RWPE1 (cell line): ENCODE data around the gene SF3B2.
A peak's percentile ranks its signal among the peaks of the same experiment; 100 is the strongest.

Experiments
- CTCF ChIA-PET: fragments of 350-600 bp; sonication (Branson Sonifier 250); formaldehyde crosslinking; extraction: SDS; loops from one replicate; lab custom pipeline; 2021; lab: Yijun Ruan, JAX
- POLR2A ChIA-PET: fragments of 400-600 bp; formaldehyde crosslinking; extraction: SDS; loops from one replicate; lab custom pipeline; 2020; ENCODE audit warnings: antibody characterized with exemption; ENCODE audit not compliant: low non-redundant PET; lab: Yijun Ruan, JAX
- DNase-seq: peaks from one replicate; pipeline ENCODE4 v3.0.0; 2012; ENCODE audit warnings: low spot score
- H3K27ac ChIP-seq: fragments of 450-650 bp; 2 replicates; pipeline ENCODE4 v1.5.1; 2017
- TF ChIP-seq, protein P1 (sequence below): fragments of 450-650 bp; conservative IDR thresholded peaks from 2 replicates; pipeline ENCODE4 v1.5.1; 2017; ENCODE audit warnings: low read depth, mild to moderate bottlenecking

SF3B2 gene

DNA sequence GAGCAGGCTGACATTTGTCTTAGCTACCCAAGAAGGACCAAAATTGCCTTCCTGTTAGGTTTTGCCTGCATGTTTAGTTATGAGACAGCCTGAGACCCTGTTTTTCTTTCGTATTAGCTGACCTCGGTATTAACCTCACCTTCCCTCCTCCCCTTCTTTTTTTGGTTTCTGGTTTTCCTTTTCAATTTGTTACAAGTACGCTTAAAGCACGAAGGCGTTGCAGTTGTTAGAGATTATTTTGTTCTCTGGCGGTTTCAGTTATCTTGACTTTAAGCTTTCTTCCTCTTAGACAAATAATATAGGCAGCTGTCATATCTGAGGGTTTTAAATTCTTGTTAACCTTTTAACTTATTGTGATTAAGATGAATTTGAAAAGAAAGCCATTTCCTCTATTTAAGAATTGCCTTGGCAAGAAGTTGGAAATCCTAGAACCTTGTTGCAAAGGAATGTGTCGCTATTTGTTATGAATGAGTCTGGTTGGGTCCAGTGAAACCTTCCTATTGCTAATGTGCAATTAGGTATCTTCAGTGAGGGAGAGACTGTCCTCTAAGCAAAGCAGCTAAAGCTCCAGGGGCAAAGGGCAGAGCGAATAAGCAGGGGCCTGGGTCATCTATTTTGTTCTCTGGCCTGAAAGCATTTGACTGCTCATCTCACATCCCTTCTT, 63.6 kb downstream of the SF3B2 start:
- H3K27ac ChIP-seq: no peak overlapping the region
- CTCF ChIA-PET: interaction anchor here (0.6 to 1.1 kb wide), 2 partner anchors 21 to 44 kb away, joined by 5 read pairs; no protein-coding TSS in a partner anchor
- TF ChIP-seq, protein P1, sequence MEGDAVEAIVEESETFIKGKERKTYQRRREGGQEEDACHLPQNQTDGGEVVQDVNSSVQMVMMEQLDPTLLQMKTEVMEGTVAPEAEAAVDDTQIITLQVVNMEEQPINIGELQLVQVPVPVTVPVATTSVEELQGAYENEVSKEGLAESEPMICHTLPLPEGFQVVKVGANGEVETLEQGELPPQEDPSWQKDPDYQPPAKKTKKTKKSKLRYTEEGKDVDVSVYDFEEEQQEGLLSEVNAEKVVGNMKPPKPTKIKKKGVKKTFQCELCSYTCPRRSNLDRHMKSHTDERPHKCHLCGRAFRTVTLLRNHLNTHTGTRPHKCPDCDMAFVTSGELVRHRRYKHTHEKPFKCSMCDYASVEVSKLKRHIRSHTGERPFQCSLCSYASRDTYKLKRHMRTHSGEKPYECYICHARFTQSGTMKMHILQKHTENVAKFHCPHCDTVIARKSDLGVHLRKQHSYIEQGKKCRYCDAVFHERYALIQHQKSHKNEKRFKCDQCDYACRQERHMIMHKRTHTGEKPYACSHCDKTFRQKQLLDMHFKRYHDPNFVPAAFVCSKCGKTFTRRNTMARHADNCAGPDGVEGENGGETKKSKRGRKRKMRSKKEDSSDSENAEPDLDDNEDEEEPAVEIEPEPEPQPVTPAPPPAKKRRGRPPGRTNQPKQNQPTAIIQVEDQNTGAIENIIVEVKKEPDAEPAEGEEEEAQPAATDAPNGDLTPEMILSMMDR: no peak
- no peak for DNase-seq
- POLR2A ChIA-PET: no interaction called here

DNA sequence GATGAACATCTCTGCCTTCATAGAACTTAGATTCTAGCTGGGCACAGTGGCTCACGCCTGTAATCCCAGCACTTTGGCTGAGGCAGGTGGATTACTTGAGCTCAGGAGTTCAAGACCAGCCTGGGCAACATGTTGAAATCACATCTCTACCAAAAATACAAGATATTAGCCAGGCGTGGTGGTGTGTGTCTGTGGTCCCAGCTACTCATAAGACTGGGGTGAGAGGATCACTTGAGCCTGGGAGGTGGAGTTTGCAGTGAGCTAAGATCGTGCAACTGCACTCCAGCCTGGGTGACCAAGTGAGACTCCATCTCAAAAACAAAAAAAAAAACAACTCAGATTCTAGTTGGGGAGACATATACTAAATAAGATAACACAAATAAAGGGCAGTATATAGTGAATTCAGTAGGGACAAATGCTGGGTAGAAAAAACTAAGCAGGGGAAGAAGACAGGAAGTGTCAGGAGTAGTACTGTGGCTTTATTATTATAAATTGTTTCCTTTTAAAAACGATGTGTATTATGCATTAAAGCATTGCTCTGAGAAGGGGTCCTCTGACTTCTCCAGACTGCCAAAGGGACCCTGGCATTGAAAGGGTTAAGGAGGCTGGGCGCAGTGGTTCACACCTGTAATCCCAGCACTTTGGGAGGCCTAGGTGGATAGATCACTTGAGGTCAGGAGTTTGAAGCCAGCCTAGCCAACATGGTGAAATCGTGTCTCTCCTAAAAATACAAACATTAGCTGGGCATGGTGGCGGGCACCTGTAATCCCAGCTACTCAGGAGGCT, 64.6 kb downstream of the SF3B2 start:
- DNase-seq: no peak
- peak overlapping the region; percentile 17; the same call in 1 of the 2 replicates for H3K27ac ChIP-seq

DNA sequence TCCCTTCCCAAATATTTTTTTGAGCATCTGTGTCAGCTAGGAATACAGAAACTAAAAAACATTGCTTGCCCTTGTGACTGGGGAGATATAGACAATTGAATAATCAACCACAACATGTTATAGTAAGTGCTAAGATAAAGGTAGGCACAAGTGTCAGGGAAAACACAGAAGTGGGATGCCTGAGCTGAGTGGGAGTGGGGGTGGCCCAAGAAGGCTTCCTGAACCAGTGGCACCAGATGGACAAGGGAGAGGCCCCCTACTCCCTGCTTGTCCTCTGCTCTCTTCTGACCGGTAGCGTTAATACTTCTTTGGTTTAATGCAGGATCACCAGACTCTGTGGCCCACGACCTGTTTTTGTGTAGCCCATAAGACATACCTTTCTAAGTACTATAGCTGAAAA, 66.7 kb downstream of the SF3B2 start:
- ChIA-PET POLR2A (interaction anchor here (0.7 kb wide), 1 partner anchor 59 kb away, joined by 6 read pairs; no protein-coding TSS in a partner anchor), CTCF (no interaction called here)
- no peak for DNase-seq
- H3K27ac ChIP-seq: peak overlapping the region; percentile 89
- TF ChIP-seq, protein P1: no peak

More for the DNA sequence above, 64.6 kb downstream of the SF3B2 start:
- ChIA-PET POLR2A (no interaction called here), CTCF (interaction anchor here (0.6 to 1.1 kb wide), 2 partner anchors 20 to 105 kb away, joined by 3 to 5 read pairs; no protein-coding TSS in a partner anchor)
- TF ChIP-seq, protein P1: no peak
